ENCODE results near the gene PPARG.

- TF ChIP-seq, protein P1, sequence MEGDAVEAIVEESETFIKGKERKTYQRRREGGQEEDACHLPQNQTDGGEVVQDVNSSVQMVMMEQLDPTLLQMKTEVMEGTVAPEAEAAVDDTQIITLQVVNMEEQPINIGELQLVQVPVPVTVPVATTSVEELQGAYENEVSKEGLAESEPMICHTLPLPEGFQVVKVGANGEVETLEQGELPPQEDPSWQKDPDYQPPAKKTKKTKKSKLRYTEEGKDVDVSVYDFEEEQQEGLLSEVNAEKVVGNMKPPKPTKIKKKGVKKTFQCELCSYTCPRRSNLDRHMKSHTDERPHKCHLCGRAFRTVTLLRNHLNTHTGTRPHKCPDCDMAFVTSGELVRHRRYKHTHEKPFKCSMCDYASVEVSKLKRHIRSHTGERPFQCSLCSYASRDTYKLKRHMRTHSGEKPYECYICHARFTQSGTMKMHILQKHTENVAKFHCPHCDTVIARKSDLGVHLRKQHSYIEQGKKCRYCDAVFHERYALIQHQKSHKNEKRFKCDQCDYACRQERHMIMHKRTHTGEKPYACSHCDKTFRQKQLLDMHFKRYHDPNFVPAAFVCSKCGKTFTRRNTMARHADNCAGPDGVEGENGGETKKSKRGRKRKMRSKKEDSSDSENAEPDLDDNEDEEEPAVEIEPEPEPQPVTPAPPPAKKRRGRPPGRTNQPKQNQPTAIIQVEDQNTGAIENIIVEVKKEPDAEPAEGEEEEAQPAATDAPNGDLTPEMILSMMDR (IDR thresholded peaks at IDR 0.05) = no peak
- TF ChIP-seq NFYB (CRISPR knock-in tag; conservative IDR thresholded peaks at IDR 0.05; ENCODE audit: low read depth) (no peak), ZNF232 (CRISPR knock-in tag; IDR thresholded peaks at IDR 0.05) (no peak)
- TF ChIP-seq, protein P2, sequence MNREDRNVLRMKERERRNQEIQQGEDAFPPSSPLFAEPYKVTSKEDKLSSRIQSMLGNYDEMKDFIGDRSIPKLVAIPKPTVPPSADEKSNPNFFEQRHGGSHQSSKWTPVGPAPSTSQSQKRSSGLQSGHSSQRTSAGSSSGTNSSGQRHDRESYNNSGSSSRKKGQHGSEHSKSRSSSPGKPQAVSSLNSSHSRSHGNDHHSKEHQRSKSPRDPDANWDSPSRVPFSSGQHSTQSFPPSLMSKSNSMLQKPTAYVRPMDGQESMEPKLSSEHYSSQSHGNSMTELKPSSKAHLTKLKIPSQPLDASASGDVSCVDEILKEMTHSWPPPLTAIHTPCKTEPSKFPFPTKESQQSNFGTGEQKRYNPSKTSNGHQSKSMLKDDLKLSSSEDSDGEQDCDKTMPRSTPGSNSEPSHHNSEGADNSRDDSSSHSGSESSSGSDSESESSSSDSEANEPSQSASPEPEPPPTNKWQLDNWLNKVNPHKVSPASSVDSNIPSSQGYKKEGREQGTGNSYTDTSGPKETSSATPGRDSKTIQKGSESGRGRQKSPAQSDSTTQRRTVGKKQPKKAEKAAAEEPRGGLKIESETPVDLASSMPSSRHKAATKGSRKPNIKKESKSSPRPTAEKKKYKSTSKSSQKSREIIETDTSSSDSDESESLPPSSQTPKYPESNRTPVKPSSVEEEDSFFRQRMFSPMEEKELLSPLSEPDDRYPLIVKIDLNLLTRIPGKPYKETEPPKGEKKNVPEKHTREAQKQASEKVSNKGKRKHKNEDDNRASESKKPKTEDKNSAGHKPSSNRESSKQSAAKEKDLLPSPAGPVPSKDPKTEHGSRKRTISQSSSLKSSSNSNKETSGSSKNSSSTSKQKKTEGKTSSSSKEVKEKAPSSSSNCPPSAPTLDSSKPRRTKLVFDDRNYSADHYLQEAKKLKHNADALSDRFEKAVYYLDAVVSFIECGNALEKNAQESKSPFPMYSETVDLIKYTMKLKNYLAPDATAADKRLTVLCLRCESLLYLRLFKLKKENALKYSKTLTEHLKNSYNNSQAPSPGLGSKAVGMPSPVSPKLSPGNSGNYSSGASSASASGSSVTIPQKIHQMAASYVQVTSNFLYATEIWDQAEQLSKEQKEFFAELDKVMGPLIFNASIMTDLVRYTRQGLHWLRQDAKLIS (CRISPR knock-in tag; IDR thresholded peaks at IDR 0.05; ENCODE audit: borderline replicate concordance) = no peak
Observed at GRCh38 chr3:12428126-12428525, 139.3 kb downstream of the PPARG start.
